ENCODE measurements around the gene NONO. TPM values are rescaled to one million over a fixed set of nuclear protein-coding genes. Genes with fewer than 3 reads are reported as not detected.
A peak's percentile ranks its signal among the peaks of the same experiment; 100 is the strongest.
"Not testable (repeated sequence)": the region's sequence is repeated elsewhere in the genome, so short reads cannot be mapped to it uniquely, and the experiment has no call there.

The NONO gene
- polyA plus RNA-seq, 1 of the 3 experiments (the other 2 are of a cell fraction), result 288 TPM

- POLR2A ChIA-PET; DNase-seq; H4K20me1 ChIP-seq (ENCODE audit: insufficient read depth); H3K9me2 ChIP-seq; H3F3A ChIP-seq (replicated peaks; ENCODE audit: insufficient read depth); H3K79me2 ChIP-seq (ENCODE audit: insufficient read depth); H3K36me3 ChIP-seq (replicated peaks in 1 of 2; ENCODE audit: control insufficient read depth in 1 of 2, insufficient read depth in 2 of 2, low read length in 1 of 2); H3K27ac ChIP-seq (ENCODE audit: low read depth in 2 of 2, low read length in 1 of 2); H3K9ac ChIP-seq; H3K4me2 ChIP-seq; H3K9me3 ChIP-seq; H3K4me1 ChIP-seq (ENCODE audit: control insufficient read depth in 1 of 2, insufficient read depth in 2 of 2, low read depth in 1 of 2, low read length in 1 of 2); H2AFZ ChIP-seq (ENCODE audit: low read depth); H3K4me3 ChIP-seq (ENCODE audit: low read depth in 2 of 2, low read length in 1 of 2); H3K27me3 ChIP-seq (ENCODE audit: insufficient read depth): not testable (repeated sequence)
- WGBS (ENCODE audit: low lambda C conversion rate), result 37% methylated on average over 3 of the region's 5 CpGs
- CTCF ChIA-PET, result interaction anchor here (1.3 kb wide), 1 partner anchor 12 kb away, joined by 3 read pairs; no protein-coding TSS in a partner anchor
Observed at GRCh38 chrX:71349151-71349665, 65.8 kb downstream of the NONO start.

GRCh38 chrX:71349867-71350266, 66.4 kb downstream of the NONO start:
- H4K20me1 ChIP-seq (ENCODE audit: insufficient read depth); H3K9me3 ChIP-seq; H3K9me2 ChIP-seq; H2AFZ ChIP-seq (ENCODE audit: low read depth); CTCF ChIA-PET; POLR2A ChIA-PET; H3K27me3 ChIP-seq (ENCODE audit: insufficient read depth); H3K4me3 ChIP-seq (ENCODE audit: low read depth in 2 of 2, low read length in 1 of 2); H3K27ac ChIP-seq (ENCODE audit: low read depth in 2 of 2, low read length in 1 of 2); H3F3A ChIP-seq (replicated peaks; ENCODE audit: insufficient read depth); H3K4me1 ChIP-seq (ENCODE audit: control insufficient read depth in 1 of 2, insufficient read depth in 2 of 2, low read depth in 1 of 2, low read length in 1 of 2); H3K79me2 ChIP-seq (ENCODE audit: insufficient read depth); H3K36me3 ChIP-seq (replicated peaks in 1 of 2; ENCODE audit: control insufficient read depth in 1 of 2, insufficient read depth in 2 of 2, low read length in 1 of 2); H3K4me2 ChIP-seq; H3K9ac ChIP-seq; DNase-seq: not testable (repeated sequence)
- 11% methylated on average over 2 of the region's 6 CpGs for WGBS (ENCODE audit: low lambda C conversion rate)
- peak; percentile 50 for TF ChIP-seq CTCF (IDR thresholded peaks at IDR 0.05)

Other genes with a start within 250 kb of the NONO start
- gene SNX12, start 215.3 kb upstream of the NONO start, polyA plus RNA-seq (2012; rRNA removed), result 39.8 and 51.5 TPM in 2 replicates
- 1.9 TPM in 2 replicates for gene FOXO4, start 187.8 kb upstream of the NONO start, polyA plus RNA-seq (2012; rRNA removed)
- not detected in 2 replicates for gene CXorf65, start 176.9 kb upstream of the NONO start, polyA plus RNA-seq (2012; rRNA removed)
- gene IL2RG, start 172.1 kb upstream of the NONO start, polyA plus RNA-seq (2012; rRNA removed), result 0.24 TPM in 1 of 2 replicates, not detected in the other
- 11.3 and 18.5 TPM in 2 replicates for gene MED12, start 165.0 kb upstream of the NONO start, polyA plus RNA-seq (2012; rRNA removed)
- 4.4 and 5.3 TPM in 2 replicates for gene NLGN3, start 138.8 kb upstream of the NONO start, polyA plus RNA-seq (2012; rRNA removed)
- gene GJB1, start 60.4 kb upstream of the NONO start, polyA plus RNA-seq (2012; rRNA removed), result not detected in 2 replicates
- gene ZMYM3, start 29.5 kb upstream of the NONO start, polyA plus RNA-seq (2012; rRNA removed), result 30.4 and 31.4 TPM in 2 replicates
- 1.5 and 1.7 TPM in 2 replicates for gene ITGB1BP2, start 18.1 kb downstream of the NONO start, polyA plus RNA-seq (2012; rRNA removed)
- 25.0 and 27.6 TPM in 2 replicates for gene TAF1, start 82.7 kb downstream of the NONO start, polyA plus RNA-seq (2012; rRNA removed)
- 77.0 and 148 TPM in 2 replicates for gene OGT, start 249.5 kb downstream of the NONO start, polyA plus RNA-seq (2012; rRNA removed)

Measured in SK-N-SH (cell line).